ENCODE results near the gene GPT2.

The GPT2 gene

DNA sequence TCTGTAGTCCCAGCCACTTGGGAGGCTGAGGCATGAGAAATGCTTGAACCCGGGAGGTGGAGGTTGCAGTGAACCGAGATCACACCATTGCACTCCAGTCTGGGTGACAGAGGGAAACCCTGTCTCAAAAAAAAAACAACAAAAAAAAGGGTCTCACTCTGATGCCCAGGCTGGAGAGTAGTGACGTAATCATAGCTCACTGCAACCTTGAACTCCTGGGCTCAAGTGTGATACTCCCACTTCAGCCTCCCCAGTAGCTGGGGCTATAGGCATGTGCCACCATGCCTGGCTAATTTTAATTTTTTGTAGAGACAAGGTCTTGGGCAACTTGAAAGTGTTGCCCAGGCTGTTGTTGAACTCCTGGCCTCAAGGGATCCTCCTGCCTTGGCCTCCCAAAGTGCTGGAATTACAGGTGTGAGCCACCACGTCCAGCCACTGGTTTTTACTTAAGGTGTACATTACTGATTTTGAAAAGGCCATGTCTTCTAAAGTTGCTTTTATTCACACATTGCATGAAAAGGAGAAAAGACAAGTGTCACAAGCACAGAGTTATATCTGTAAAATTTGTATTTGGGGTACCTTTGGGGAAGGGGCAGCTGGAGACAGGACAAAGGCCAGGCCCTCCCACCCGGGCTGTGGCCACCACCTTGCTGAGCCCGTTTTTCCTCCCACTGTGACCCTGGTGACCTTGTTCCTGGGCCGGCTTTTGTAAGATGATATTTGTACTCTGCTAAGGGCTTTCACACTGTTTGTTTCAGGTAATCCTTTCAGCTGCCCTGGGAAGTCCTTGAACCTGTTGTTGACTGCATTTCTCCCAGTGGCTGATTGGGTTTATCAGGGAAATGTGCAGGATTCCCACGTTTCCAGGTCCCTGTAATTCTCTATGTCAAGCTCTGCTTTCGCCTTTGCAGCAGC, 11.5 kb downstream of the GPT2 start:
- in situ Hi-C loops (cut with MboI; ENCODE audit: low sequenced_read_pairs), result no loop called here

DNA sequence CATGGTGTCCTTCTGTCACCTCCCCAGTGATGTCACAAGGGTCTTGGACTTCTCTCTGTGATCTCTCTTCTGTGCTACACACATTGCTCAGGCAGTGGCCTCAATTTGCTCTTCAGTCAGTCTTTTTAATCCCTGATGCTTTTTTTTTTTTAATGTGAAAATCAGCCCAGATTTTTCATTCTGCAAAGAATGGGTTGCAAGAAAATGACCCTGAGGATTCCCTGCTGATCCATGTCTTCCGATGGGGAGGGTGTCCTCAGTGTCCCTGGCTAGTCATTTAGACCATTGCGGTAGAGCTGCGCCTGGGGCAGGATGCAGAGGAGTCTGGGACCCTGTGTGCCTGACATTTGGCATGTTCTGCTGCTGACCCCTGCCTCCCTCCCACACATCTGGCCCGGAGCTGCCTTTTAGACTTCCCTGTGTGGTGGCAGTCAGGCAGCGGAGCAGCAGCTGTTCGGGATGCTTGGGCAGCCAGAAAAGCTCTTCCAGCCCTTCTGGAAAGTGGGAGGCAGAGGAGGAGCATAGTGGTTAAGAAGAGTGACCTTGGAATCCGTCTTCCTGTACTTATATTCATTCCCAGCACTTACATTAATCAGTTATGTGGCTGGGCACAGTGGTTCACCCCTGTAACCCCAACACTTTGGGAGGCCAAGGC, 12.3 kb downstream of the GPT2 start:
- in situ Hi-C loops (cut with MboI; ENCODE audit: low sequenced_read_pairs), result no loop called here

DNA sequence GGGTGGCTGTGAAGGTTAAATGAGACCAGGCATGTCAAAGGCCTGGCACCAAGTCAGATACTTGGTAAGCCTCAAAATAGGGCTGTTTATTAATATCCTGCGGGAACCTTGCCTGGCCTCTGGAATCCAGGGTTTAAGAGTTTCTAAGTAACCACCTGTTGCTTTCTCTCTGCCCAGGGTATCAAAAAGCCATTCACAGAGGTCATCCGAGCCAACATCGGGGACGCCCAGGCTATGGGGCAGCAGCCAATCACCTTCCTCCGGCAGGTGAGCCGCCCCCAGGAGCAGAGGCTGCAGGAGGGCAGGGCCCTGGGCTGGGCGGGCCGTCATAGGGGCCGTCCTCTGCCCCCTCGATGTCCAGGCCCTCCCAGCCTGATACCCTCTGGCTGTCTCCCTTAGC, 13.3 kb downstream of the GPT2 start:
- in situ Hi-C loops (cut with MboI; ENCODE audit: low sequenced_read_pairs), result no loop called here

DNA sequence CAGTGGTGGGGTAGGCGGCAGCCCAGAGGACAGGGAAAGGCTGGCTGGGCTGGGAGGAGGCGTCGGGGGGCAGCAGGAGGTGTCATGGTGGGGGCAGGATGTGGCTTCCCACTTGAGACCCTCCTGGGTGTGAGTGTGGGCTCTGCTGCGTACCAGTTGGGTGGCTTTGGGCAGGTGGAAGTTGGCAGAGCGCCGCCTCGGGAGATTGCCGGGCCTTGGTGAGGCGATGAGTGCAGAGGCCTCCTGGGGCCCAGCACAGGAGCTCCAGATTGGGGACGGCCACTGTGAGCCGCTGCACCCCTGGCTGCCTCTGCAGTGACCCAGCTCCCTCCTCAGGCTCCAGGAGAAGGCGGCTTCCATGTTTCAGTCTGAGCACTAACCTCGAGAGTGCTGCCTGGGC, 13.8 kb downstream of the GPT2 start:
- in situ Hi-C loops (cut with MboI; ENCODE audit: low sequenced_read_pairs), result no loop called here

DNA sequence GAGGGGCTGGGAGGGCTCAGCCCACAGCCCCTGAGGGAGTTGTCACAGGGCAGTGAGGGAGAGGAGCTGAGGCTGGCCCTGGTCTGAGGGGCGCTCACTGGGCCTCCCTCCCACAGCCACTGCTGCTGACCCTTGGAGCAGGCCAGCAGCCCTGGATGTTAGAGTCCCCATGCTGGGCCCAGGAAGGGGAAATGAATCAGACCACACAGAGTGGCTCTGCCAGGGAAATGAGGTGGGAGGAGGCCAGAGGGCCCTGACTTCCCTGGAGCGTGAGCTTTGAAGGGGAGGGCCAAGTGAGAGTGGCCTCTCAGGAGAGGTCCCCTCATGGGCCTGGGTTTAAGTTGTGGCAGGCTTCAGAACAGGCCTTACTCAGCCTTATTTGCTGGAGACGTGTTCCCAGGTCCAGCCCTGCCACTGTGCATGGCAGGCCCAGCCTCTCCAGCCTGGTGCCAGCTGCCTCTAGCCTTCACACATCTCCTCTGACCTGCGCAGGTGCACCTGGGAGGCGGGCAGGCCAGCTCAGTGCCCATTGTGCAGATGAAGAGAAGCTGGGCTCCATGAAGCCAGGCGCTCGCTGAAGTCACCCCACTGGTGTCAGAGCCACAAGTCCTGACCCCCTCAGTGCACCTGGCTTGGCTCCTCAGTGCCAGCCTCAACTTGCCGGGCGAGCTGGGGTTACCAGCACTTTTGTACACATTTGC, 15.4 kb downstream of the GPT2 start:
- in situ Hi-C loops (cut with MboI; ENCODE audit: low sequenced_read_pairs), result no loop called here

DNA sequence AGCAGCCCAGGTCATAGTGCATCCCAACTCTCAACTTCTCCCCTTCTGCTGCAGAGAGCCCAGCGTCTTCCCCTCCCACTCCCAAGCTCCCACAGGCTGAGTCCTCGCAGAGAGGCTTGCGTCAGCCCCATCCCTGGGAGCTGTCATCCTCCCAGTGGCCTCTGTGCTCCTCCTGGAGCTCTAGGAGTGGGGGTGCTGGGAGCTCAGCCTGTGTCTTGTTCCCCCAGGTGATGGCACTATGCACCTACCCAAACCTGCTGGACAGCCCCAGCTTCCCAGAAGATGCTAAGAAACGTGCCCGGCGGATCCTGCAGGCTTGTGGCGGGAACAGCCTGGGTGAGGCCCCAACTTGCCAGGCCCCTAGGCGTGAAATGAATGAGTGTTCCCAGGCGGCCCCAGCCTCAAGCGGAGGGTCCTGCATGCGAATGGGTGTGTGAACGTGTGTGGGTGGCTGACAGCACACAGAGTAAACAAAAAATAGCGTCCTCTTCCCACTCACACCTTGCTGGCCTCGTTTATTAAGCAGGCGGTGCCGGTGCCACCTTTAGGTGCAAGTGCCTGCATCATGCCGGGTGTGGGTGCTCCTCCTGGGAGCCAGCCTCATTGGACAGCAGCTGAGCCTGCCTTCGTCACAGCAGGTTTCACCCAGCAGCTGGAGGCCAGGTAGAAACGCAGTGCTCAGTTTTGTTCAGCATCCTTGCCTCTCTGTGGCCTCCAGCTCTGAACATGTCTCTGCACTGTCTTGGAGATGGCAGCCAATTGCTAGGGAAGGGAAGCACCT, 16.5 kb downstream of the GPT2 start:
- in situ Hi-C loops (cut with MboI; ENCODE audit: low sequenced_read_pairs), result no loop called here

DNA sequence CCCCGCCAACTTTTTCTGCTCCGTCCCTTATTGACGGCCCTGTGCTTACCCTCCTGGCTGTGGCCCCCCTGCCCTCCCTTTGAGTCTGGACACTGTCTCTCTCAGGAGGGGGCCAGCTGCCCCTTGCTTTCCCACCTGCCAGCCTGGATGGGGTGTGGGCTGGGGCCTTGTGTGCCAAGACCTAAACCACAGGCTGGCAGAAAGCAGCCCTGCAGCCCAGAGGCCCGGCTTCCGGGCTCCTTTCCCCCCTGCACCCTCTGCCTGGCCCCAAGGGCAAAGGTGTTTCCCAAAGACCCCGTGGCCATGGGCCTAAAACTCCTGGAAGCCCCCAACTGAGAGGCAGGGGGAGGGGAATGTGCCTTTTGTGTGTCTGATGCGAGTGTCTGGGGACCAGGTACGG, 17.5 kb downstream of the GPT2 start:
- in situ Hi-C loops (cut with MboI; ENCODE audit: low sequenced_read_pairs), result no loop called here

DNA sequence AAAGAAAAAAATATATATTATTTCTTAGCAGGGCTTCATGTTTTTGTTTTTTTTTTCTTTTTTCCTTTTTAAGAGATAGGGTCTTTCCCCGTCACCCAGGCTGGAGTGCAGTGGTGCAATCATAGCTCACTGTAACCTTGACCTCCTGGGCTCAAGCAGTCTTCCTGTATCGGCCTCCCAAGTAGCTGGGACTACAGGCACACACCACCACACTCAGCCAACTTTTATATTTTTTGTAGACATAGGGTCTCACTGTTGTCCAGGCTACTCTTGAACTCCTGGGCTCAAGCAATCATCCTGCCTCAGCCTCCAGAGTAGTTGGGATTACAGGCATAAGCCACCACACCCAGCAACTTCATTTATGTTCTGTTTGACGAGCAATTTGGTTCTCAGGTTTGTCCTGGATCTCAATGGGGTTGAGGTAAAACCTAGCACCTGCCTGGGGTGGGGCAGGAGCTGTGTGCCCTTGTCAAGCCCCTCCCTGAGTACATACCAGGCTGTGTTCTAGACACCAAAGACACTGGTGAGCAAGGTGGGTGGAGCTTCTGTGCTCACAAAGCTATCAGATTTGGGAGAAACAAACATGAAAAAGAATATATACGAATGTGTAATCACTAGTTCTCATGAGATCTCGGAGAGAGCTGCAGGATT, 19.2 kb downstream of the GPT2 start:
- in situ Hi-C loops (cut with MboI; ENCODE audit: low sequenced_read_pairs), result no loop called here

DNA sequence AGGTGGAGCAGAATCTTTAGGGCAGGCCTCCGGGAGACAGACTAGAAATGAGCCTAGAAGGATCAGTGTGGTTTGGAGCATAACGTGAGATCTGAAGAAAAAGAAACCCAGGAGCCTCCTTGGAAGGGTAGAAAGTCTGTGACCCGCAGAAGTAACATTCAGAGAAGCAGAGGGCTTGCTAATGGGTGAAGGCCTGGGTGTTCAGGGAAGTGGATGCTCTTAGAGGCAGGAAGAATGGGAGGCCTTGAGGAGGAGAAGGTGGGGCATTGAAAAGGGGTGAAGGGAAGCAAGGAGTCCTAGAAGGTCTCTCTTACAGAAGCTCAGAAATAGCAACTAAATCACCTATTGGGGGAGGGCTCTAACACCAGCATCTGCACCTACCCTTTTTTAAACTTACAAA, 20.3 kb downstream of the GPT2 start:
- in situ Hi-C loops (cut with MboI; ENCODE audit: low sequenced_read_pairs), result no loop called here

DNA sequence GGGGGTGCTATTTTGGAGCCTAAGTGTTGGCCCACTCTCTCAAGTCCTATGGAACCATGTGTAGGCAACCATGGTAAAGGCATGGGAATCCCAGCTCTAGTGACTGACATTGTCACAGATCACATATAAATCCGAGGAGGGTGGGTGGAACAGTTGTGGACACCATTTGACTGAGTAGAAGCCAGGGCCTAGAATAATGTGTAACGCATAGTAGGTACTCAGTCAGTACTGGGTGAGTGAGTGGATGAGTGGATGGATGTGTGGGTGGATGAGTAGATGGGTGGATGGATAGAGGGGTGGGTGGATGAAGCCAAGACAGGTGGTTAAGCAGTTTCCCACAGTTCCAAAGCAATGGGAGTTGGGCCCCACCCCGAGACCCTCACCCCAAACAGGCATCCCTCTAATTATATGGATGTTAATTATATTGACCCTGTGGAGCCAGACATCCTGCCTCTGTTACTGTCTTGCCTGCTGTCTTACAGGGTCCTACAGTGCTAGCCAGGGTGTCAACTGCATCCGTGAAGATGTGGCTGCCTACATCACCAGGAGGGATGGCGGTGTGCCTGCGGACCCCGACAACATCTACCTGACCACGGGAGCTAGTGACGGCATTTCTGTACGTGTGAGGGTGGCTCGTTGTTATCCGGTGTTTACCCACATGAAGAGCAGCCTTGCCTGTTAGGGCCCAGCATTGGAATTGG, 22.3 kb downstream of the GPT2 start:
- in situ Hi-C loops (cut with MboI; ENCODE audit: low sequenced_read_pairs), result no loop called here

DNA sequence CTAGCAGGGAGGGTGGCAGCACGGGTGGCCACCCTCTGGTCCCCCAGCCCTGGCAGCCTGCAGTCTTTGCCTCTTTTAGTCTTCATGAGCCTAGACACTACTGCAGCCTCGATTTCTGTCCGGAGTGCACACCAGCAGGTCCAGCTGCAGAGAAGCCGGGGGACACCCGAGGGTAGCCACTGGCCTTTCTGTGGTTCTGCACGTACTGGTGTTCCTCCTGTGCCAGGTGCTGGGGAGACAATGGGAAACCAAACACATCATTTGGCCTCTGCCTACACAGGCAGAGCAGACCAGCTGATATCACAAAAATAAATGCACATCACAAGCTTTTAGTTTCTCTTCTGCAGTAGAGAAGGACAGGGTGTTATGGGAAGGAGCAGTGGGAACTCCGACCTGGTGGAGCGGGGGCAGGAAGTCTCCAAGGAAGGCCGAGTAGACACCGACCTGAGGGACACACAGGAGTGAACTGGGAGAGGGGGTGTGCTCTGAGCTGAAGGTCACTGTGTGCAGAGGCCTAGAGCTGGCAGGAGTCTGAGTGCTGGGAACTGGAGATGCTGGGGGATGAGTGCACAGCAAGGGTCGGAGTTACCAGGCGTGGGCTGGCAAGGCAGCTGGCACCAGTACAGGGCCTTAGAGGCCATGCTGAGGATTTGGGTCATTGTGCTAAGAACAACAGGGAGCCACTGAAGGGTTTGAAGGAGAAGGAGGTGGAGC, 23.1 kb downstream of the GPT2 start:
- in situ Hi-C loops (cut with MboI; ENCODE audit: low sequenced_read_pairs), result no loop called here

DNA sequence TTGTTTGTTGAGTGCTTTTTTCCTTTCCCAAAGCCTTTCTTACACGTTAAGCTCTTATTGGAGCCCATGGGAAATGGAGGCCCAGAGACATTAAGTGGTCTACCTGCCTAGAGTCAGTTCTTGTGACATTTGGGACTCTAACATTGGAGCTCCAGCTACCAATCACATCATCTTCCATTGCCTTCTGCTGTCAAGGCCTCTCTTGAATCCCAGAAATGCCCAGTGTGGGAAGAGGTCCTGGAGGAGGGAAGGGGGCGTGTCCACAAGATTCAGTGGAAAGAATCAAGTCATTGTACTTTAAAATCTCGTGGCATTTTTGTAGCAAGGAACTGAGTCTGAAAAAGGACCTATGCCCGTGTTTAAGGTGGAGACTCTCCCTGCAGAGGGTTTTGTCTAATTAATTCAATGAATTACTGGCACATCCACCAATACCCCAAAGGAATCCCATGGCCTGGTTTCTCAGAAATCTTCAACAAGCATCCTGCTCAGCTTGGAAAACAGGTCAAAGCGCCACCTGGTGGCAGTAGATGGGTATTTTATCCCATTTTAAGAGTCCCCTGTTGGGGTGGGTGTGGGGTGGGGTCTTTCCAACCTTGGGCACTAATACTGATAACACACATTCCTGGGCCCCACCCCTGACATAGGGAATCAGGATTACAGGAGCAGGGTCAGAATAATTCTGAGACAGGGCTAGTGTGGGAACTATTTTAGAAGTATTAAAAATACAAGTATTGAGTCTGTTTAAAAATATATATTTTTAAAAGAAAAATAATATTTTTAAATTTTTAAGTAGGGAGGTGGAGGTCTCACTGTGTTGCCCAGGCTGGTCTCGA, 24.6 kb downstream of the GPT2 start:
- in situ Hi-C loops (cut with MboI; ENCODE audit: low sequenced_read_pairs), result no loop called here

DNA sequence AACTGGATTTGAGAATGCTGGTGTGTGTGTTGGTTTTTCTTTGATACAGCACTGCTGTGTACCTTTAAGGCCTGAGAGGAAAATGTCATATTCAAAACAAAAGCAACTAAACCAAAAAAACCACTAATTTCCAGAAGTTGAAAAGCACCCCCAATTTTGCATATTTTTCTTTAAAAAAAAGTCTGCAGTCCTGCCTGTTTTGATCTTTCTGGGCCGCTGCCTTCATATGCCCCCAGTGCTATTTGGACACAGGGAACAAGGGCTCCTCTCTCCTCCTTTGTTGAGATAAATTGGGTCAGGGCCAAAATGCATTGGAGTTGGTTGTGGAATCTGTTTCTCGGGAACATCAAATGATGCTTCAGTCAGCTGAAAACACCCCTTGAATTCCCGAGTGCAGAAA, 26.9 kb downstream of the GPT2 start:
- in situ Hi-C loops (cut with MboI; ENCODE audit: low sequenced_read_pairs), result loop anchor here (10.0 kb wide), 1 partner anchor 246 kb away; no protein-coding TSS in a partner anchor

DNA sequence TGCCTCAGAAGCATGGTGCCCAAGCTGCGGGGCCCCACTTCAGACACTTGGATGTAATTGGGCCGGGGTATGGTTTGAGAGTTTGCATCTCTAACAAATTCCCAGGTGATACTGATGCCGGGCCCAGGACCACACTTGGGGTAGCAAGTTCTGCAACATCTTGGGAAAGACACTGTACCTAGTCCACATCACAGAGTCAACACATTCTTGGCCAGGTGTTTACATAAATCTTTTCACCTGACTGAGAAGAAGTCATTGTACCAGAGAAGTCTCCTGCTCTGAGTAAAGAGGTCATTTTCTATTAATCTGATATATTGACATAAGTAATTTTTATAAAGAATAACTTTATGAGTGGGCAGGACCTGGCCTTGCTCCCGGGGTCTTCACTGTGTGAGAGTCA, 27.5 kb downstream of the GPT2 start:
- in situ Hi-C loops (cut with MboI; ENCODE audit: low sequenced_read_pairs), result loop anchor here (10.0 kb wide), 1 partner anchor 247 kb away; no protein-coding TSS in a partner anchor

DNA sequence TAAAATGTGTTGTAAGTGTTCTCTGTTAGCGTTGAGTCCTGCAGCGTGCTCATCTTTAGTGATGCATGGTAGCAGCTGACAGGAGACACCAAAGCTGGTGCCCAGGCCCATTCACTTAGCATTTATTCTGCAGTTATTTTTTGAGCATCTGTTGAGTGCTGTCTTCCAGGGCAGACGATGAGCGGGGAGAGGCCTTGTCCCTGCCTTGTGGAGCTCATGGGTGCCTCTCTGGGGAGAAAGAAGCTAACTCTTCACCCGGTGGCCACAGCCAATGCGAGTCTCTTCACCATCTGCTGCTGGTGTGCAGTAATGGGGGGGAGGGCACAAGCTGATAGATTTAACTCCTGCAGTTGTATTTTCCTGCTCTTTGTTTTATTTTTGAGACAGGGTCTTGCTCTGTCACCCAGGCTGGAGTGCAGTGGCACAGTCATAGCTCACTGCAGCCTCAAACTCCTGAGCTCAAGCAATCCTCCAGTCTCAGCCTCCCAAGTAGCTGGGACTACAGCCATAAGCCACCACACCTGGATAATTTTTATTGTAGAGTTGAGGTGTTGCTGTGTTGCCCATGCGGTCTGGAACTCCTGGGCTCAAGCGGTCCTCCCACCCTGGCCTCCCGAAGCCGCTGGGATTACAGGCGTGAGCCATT, 30.5 kb downstream of the GPT2 start:
- in situ Hi-C loops (cut with MboI; ENCODE audit: low sequenced_read_pairs), result loop anchor here (10.0 kb wide), 1 partner anchor 250 kb away; no protein-coding TSS in a partner anchor

DNA sequence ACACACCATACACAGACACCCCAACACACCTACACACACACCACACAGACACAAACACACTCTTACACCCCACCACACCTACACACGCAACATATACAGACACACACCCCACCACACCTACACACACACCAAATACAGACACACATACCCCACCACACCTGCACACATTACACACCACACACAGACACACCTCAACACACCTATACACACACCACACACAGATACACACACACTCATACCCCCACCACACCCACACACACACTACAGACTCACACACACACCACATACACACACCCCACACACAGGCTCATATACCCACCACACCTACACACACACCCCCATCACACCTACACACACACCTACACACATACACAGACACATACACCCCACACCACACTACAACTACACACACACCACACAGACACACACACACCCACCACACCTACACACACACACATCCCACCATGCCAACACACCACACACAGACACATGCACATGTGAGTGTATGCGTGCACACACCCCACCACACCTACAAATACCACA, 31.4 kb downstream of the GPT2 start:
- in situ Hi-C loops (cut with MboI; ENCODE audit: low sequenced_read_pairs), result loop anchor here (10.0 kb wide), 1 partner anchor 251 kb away; no protein-coding TSS in a partner anchor

DNA sequence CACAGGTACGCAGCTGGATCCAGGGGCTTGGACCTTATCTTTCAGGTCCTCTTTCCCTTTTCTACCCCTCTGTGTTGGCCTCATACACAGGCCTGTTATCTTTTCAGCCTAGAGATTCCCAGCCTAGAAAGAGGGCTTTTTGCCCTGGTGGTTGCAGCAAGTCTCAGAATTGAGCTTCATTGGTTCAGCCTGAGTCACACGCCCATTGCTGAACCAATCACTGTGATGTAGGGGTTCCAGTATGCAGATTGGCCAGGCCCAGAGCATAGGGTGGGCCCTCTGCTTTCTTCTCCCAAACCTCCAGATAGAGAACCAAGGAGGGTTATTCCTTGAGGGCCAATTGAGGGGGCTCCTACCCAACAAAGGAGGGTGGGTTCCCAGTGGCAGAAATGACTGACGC, 32.8 kb downstream of the GPT2 start:
- in situ Hi-C loops (cut with MboI; ENCODE audit: low sequenced_read_pairs), result loop anchor here (10.0 kb wide), 1 partner anchor 252 kb away; no protein-coding TSS in a partner anchor
